ENCODE results near the gene HOXA3. TPM values are rescaled to one million over a fixed set of nuclear protein-coding genes. Genes with fewer than 3 reads are reported as not detected.
A peak's percentile ranks its signal among the peaks of the same experiment; 100 is the strongest.

The HOXA3 gene
- total RNA-seq, 3 donors from 2014 or later: 4.5 to 6.4 (median 4.6) TPM

- Histone ChIP-seq H3K27ac (peak within 1 kb of the TSS; percentile 82 to 91), H3K9me3 (no peaks in the 10 kb centered on the region), H3K27me3 (peaks cover 3 to 67% of the 10 kb centered on the region in 2 donors), H3K4me3 (peak within 1 kb of the TSS; percentile 62 to 91 (median 76)), H3K36me3 (no peaks in the 10 kb centered on the region), H3K4me1 (no peaks in the 10 kb centered on the region)
- intact Hi-C loops (cut with DNase I; ENCODE audit: low total_unique reads): loop anchor here (10.0 kb wide), 1 partner anchor 1319 kb away; no protein-coding TSS in a partner anchor
- peak in 1 of 2 donors; percentile 48 for DNase-seq (ENCODE audit: low spot score in 2 of 2)
- TF ChIP-seq POLR2A (IDR thresholded peaks at IDR 0.05) (no peak), CTCF (IDR thresholded peaks at IDR 0.05) (no peak), POLR2AphosphoS5 (IDR thresholded peaks at IDR 0.05) (no peak)
Observed at GRCh38 chr7:27173956-27174873, 21.8 kb upstream of the HOXA3 start, which contains the start of gene HOXA10. HOXA10 (minus strand) TSS chr7:27174320; CDS start chr7:27174306, 14 bp downstream.

- Histone ChIP-seq H3K36me3 (no peaks in the 10 kb centered on the region), H3K4me1 (no peaks in the 10 kb centered on the region), H3K27ac (peak overlapping the region; percentile 82 to 91), H3K9me3 (no peaks in the 10 kb centered on the region), H3K27me3 (peaks cover 3 to 69% of the 10 kb centered on the region in 2 donors), H3K4me3 (peak overlapping the region; percentile 62 to 91 (median 76))
- intact Hi-C loops (cut with DNase I; ENCODE audit: low total_unique reads): loop anchor here (10.0 kb wide), 1 partner anchor 1319 kb away; no protein-coding TSS in a partner anchor
- TF ChIP-seq POLR2AphosphoS5 (IDR thresholded peaks at IDR 0.05): peak in 1 of 3 donors; percentile 20
- TF ChIP-seq CTCF (IDR thresholded peaks at IDR 0.05): no peak
- no peak for TF ChIP-seq POLR2A (IDR thresholded peaks at IDR 0.05)
- peak in 1 of 2 donors; percentile 49 for DNase-seq (ENCODE audit: low spot score in 2 of 2)
Observed at GRCh38 chr7:27173511-27173955, 21.1 kb upstream of the HOXA3 start.

DNA sequence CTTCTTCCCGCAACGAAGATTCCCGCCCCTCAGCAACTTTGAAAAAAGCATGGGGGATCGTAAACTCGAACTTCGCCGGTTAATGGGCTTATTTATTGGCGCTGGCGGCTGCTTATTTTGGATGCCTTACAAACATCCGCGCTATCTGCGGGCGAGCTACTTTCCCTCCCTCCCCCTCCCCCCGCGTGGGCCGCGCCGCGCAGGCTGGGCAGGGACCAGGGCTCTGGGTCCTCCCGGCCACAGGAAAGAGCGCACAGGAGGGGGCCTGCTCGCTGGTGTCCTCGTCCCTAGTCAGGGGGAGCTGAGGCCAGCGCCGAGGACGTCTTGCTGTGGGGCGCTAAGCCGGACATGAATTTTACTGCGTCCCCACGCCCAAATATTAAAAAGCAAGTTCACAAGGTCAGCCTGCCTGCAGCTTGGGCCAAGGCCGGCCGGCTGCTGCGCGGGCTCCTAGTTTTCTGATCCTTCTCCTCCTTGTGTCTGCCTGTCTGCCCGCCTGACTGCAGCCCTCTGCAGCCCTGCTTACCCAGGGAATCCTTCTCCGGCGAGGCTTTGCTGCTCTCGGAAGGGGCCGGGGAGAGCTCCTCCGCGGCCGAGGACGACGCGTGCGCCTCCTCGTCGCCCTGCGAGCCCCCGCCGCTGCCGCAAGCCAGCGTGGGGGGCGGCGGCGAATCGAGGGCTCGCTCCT, 20.6 kb upstream of the HOXA3 start:
- peak in 1 of 2 donors; percentile 59 for DNase-seq (ENCODE audit: low spot score in 2 of 2)
- H3K36me3 ChIP-seq: no peaks in the 10 kb centered on the region
- no peaks in the 10 kb centered on the region for H3K9me3 ChIP-seq
- intact Hi-C loops (cut with DNase I; ENCODE audit: low total_unique reads): loop anchor here (10.0 kb wide), 1 partner anchor 1318 kb away; no protein-coding TSS in a partner anchor
- peak overlapping the region; percentile 82 to 91 for H3K27ac ChIP-seq
- H3K27me3 ChIP-seq: peaks cover 3 to 75% of the 10 kb centered on the region in 2 donors
- H3K4me1 ChIP-seq: no peaks in the 10 kb centered on the region
- peak overlapping the region; percentile 62 to 91 (median 76) for H3K4me3 ChIP-seq
- no peak for TF ChIP-seq CTCF (IDR thresholded peaks at IDR 0.05)
- TF ChIP-seq POLR2A (IDR thresholded peaks at IDR 0.05): no peak
- peak in 1 of 3 donors; percentile 30 for TF ChIP-seq POLR2AphosphoS5 (IDR thresholded peaks at IDR 0.05)

DNA sequence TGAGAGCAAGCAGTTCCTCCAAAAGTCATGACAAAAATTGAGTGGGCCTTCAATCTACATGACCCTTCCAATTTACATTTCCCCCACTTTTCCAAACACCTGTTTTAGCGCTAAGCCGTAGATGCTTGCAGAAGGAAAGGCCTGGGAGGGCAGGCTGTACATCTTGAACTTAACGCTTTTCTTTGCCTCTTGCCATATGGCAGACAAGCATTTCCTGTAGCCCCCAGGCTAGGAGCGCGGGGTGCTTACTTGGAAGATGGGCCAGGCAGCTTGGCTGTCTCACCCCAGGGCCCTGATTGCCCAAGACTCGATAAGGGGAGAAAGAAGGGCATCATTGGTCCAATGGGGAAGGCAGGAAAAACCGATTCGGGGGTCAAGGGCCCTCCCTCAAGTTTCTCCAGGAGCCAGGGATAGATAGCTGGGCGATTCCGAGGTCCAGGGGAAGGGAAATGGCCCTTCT, 20.0 kb upstream of the HOXA3 start:
- TF ChIP-seq CTCF (IDR thresholded peaks at IDR 0.05): no peak
- no peak for TF ChIP-seq POLR2A (IDR thresholded peaks at IDR 0.05)
- no peak for TF ChIP-seq POLR2AphosphoS5 (IDR thresholded peaks at IDR 0.05)
- H3K4me1 ChIP-seq: no peaks in the 10 kb centered on the region
- peak overlapping the region; percentile 62 to 91 (median 76) for H3K4me3 ChIP-seq
- no peaks in the 10 kb centered on the region for H3K36me3 ChIP-seq
- peaks cover 3 to 75% of the 10 kb centered on the region in 2 donors for H3K27me3 ChIP-seq
- peak overlapping the region; percentile 82 to 91 for H3K27ac ChIP-seq
- H3K9me3 ChIP-seq: no peaks in the 10 kb centered on the region
- intact Hi-C loops (cut with DNase I; ENCODE audit: low total_unique reads): loop anchor here (10.0 kb wide), 1 partner anchor 1318 kb away; no protein-coding TSS in a partner anchor
- peak in 1 of 2 donors; percentile 45 for DNase-seq (ENCODE audit: low spot score in 2 of 2)

Measured in breast epithelium (tissue), 4 donors.